GM18867 (cell line): ENCODE measurements around the gene RBPJ.
"Not testable (repeated sequence)": the region's sequence is repeated elsewhere in the genome, so short reads cannot be mapped to it uniquely, and the experiment has no call there.

ENCODE experiments used
- ATAC-seq: cut with Tn5 transposase; IDR thresholded peaks from one replicate; pipeline ENCODE4 v1.9.1; 2021; ENCODE audit warnings: mild to moderate bottlenecking, moderate library complexity; ENCODE audit not compliant: unreplicated experiment

The RBPJ gene

DNA sequence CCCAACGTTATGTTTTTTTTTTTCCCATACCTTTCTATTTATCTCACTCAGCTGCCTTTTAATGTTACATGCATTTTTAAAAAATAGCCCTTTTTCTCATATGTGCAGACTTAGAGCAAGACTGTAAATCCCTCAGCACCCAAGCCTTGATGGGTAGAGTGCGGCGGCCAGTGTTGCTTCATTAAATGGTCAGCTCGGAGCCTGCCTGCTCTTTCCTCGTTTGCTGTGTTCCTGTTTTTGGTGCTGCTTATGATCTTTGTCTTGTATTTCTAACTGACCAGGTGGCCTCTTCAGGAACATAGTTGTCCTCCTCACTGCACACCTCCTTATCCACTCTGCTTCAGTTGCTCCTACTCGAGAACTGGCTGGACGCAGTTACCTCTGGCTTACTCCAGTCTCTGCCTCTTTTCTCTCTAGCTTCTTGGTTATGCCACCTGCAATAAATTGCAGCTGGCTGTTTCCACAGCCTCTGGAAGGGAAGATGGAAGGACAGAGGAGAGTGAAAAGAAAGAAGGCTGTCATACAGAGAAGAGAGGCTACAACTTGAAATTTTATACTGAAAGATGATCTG, 10.7 kb downstream of the RBPJ start:
- no peak for ATAC-seq

DNA sequence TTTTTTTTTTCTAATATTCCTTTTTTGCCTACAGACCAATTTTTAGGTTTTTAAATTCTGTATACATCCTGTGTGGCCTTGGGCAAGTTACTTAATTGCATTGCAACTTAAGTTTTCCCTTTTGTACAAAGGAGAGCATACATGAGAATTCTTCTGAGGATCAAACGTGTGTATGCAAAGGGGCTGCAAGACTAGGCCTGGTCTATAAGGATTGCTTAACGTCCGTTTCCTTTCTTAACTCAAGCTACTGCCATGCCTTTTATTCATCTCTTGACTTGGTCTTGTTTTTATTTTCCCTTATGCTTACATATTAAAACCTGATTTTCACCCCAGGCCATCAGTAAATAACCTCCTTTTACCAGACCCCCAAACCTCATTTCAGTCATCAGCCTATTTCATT, 13.6 kb downstream of the RBPJ start:
- no peak for ATAC-seq

- ATAC-seq: no peak
Measured at GRCh38 chr4:26337612-26338011, 16.8 kb downstream of the RBPJ start.

GRCh38 chr4:26342328-26343037, 21.7 kb downstream of the RBPJ start:
- ATAC-seq: no peak

DNA sequence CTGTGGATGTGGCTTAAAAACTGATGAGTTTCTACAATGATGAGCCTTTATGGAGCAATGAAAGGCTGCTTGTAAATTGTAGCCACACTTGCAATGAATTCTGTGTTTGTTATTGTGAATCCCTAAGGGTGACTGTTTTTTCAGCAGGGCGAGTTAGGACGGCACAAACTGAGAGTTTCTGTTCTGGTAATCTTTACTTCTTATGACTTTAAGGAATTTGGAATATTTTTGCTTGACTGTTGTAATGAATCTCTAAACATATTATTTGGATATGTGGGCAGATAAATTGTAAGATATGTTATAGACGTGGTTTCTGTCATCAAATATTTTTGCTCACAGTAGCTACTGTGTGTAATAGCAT, 22.2 kb downstream of the RBPJ start:
- ATAC-seq: no peak

GRCh38 chr4:26344901-26345564, 24.2 kb downstream of the RBPJ start:
- no peak for ATAC-seq

- ATAC-seq: no peak
Measured at GRCh38 chr4:26345565-26345938, 24.7 kb downstream of the RBPJ start.

GRCh38 chr4:26346203-26346620, 25.4 kb downstream of the RBPJ start:
- no peak for ATAC-seq

GRCh38 chr4:26349496-26349895, 28.7 kb downstream of the RBPJ start:
- ATAC-seq: no peak

DNA sequence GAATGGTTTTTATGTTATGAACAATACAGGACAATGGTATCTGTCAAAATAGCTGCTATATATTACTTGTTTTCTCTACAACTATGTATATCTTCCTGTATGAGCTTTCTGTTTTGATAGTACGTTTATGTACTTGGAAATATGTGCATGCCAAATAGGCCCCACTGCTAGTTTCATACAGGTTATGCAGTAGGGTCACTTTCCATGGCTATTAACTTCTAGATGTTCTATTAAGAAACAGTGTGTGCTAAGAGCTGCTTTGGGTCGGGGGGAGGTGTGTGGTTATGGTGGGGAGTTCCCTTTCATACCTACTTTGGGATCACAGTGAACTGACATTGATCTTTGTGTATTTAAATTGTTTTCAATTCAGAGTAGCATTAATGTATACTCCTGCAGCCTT, 30.9 kb downstream of the RBPJ start:
- ATAC-seq: no peak

DNA sequence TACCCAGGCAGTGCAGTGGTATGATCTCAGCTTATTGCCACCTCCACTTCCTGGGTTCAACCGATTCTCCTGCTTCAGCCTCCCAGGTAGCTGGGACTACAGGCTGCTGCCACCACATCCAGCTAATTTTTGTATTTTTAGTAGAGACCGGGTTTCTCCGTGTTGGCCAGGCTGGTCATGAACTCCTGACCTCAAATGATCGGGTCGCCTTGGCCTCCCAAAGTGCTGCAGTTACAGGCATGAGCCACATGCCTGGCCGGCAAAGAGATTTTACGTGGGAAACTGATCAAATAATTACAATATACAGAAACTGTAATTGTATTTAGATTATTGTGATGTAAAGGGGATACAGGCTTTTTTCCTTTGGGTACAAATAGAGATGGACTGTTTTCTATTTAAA, 33.7 kb downstream of the RBPJ start:
- no peak for ATAC-seq

DNA sequence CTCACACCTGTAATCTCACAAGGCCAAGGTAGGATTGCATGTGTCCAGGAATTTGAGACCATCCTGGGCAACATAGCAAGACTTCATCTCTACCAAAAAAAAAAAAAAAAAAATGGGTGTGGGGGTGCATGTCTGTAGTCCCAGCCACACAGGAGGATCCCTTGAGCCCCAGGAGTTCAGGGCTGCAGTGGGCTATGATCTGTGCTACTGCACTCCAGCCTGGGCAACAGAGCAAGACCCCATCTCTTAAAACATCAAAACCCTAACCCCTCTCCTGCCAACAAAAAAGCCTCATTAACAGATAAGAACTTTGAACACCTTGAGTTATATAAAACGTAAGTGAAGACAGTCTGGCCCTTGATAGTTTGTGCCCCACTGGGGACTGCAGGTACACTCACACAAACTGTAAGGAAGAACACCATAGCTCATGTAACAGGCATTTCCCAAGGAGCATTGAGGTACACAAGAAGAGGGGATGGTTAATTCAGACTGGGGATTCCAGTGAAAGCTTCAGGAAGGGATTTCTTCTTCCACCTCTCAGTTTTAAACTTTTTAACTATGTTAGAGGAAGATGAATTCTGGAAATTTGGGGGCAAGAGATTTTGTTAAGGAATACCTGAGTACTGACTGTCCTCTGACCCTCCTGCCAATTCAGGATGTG, 34.7 kb downstream of the RBPJ start:
- no peak for ATAC-seq

DNA sequence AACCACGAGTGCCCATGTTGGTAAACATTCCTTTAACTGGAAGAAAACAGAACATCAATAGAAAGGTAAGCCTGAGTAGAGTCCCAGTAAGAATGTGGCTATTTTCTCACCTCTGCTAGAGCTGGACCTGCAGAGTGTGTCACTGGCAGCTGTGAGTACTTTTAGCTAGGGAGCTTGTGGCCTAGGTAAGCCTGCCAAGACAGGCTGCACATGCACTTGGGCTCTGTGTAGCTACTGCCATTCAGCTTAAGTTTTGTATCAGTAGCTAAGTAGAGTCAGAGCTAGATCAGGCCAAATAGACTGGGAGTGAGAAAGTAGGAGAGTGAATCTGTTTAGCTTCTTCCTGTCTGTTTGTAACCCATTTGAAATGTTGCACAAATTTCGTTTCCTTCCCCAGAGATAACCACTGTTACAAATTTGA, 35.3 kb downstream of the RBPJ start:
- no peak for ATAC-seq

DNA sequence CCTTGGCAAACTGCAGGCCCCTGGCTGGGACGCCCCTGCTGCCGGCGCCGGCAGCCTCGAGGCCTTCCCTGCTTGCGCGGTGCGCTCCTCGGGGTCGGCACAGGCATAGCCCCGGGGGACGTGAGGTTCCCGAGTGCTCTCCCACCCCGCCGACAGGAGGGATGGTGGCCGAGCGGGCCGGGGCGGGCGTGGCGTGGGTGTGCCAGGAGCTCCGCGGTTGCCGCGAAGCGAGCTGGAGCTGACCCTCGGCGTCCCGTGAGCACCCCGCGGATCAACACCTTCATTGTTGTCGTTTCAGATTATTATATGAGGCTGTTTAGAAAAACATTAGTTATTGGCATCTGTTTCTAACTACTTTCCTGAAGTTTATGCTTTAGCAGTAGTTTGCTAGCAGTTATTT, 38.7 kb downstream of the RBPJ start:
- ATAC-seq: not testable (repeated sequence)

GRCh38 chr4:26360273-26360672, 39.5 kb downstream of the RBPJ start:
- ATAC-seq: no peak

DNA sequence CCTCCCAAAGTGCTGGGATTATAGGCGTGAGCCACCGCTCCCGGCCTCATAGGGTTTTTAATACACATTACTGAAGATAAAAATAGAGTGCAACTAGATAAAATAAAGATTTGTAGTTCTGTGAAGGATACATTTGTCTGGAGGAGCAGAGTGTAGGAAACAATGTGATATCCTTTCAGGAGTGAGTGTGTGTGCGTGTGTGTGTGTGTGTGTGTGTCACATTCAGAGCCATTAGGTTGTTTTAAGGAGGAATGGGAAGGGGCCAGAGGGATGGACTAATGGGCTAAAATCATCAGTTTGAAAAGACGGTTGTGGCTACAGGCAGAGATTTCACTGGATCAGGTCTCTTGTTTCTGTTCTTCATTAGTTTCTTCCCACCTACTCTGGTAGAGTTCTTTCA, 40.0 kb downstream of the RBPJ start:
- no peak for ATAC-seq

- ATAC-seq: no peak
Measured at GRCh38 chr4:26361297-26361696, 40.5 kb downstream of the RBPJ start.

DNA sequence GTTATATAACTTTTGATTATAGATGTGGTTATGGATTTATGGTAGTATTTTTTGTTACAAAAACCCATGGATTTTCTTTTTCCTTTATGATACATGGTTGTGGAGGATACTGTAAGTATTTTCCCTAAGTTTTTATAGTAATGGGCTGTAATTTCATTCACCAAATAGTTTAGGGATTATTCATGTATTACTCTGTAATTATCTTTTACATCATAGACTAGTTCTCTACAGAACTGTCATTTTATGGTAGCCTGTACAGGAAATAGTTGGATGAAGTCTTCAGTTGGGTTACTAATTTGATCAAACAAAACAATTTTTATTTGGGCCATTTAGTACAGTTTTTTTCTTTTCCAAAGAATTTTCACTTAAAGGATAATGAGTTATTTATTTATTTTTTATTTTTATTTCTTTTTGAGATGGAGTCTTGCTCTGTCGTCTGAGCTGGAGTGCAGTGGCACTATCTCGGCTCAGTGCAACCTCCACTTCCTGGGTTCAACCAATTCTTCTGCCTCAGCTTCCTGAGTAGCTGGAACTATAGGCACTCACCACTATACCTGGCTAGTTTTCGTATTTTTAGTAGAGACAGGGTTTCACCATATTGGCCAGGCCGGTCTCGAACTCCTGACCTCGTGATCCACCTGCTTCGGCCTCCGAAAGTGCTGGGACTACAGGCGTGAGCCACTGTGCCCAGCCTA, 42.1 kb downstream of the RBPJ start:
- ATAC-seq: no peak

- ATAC-seq: peak; percentile 75
Measured at GRCh38 chr4:26365537-26366150, 44.8 kb downstream of the RBPJ start.

- no peak for ATAC-seq
Measured at GRCh38 chr4:26367811-26368210, 47.0 kb downstream of the RBPJ start.

GRCh38 chr4:26368685-26369084, 47.9 kb downstream of the RBPJ start:
- ATAC-seq: no peak
